H9 (cell line): ENCODE data around the gene MUC5AC. TPM values are rescaled to one million over a fixed set of nuclear protein-coding genes. Genes with fewer than 3 reads are reported as not detected.

Experiments
- DNase-seq: peaks from one replicate; pipeline ENCODE4 v3.0.0-alpha.2; 2017
- H2AFZ ChIP-seq: one replicate; pipeline ENCODE4 v1.6.1; 2013; ENCODE audit warnings: mild to moderate bottlenecking, low read length, control low read depth, moderate library complexity
- H2AK5ac ChIP-seq: 2 replicates; pipeline ENCODE4 v1.6.1; 2013; ENCODE audit warnings: low read length, control low read depth, mixed read lengths; ENCODE audit not compliant: insufficient read length
- H2BK120ac ChIP-seq: one replicate; pipeline ENCODE4 v1.6.1; 2013; ENCODE audit warnings: low read depth, mild to moderate bottlenecking, low read length, control low read depth, inconsistent platforms; ENCODE audit not compliant: poor library complexity, severe bottlenecking
- H2BK12ac ChIP-seq: 2 replicates; pipeline ENCODE4 v1.6.1; 2013; ENCODE audit warnings: low read length, control low read depth, mixed read lengths, low read depth; ENCODE audit not compliant: insufficient read length
- H2BK15ac ChIP-seq: 2 replicates; pipeline ENCODE4 v1.6.1; 2013; ENCODE audit warnings: low read depth, low read length, control low read depth
- H2BK20ac ChIP-seq: one replicate; pipeline ENCODE4 v1.6.1; 2013; ENCODE audit warnings: low read depth, mild to moderate bottlenecking, low read length, control low read depth, inconsistent platforms; ENCODE audit not compliant: poor library complexity, severe bottlenecking
- H2BK5ac ChIP-seq: 2 replicates; pipeline ENCODE4 v1.6.1; 2013; ENCODE audit warnings: low read length, control low read depth, mixed read lengths; ENCODE audit not compliant: insufficient read length
- H3K14ac ChIP-seq: 2 replicates; pipeline ENCODE4 v1.6.1; 2013; ENCODE audit warnings: low read length, control low read depth; ENCODE audit not compliant: insufficient read depth
- H3K18ac ChIP-seq: 2 replicates; pipeline ENCODE4 v1.6.1; 2013; ENCODE audit warnings: low read depth, mild to moderate bottlenecking, mixed read lengths, low read length, control low read depth; ENCODE audit not compliant: insufficient read length
- H3K23ac ChIP-seq: 2 replicates; pipeline ENCODE4 v1.6.1; 2013; ENCODE audit warnings: low read length, control low read depth, mixed read lengths, low read depth; ENCODE audit not compliant: insufficient read length
- H3K23me2 ChIP-seq: 2 replicates; pipeline ENCODE4 v1.6.1; 2013; ENCODE audit warnings: low read depth, mild to moderate bottlenecking, mixed read lengths, low read length, control low read depth; ENCODE audit not compliant: insufficient read length, poor library complexity, severe bottlenecking
- H3K27ac ChIP-seq: 2 replicates; pipeline ENCODE4 v1.5.1; 2013; ENCODE audit warnings: low read length, control low read depth, mixed read lengths, low read depth; ENCODE audit not compliant: insufficient read length
- H3K27me3 ChIP-seq: 2 replicates; pipeline ENCODE4 v1.6.1; 2013; ENCODE audit warnings: low read length, control low read depth, inconsistent platforms; ENCODE audit not compliant: insufficient read depth
- H3K4ac ChIP-seq: 2 replicates; pipeline ENCODE4 v1.6.1; 2013; ENCODE audit warnings: low read depth, mild to moderate bottlenecking, control low read depth, inconsistent platforms, low read length, moderate library complexity
- H3K4me1 ChIP-seq: 2 replicates; pipeline ENCODE4 v1.6.1; 2013; ENCODE audit warnings: low read length, control low read depth, inconsistent platforms; ENCODE audit not compliant: insufficient read depth
- H3K4me2 ChIP-seq: 2 replicates; pipeline ENCODE4 v1.6.1; 2013; ENCODE audit warnings: low read length, control low read depth, mixed read lengths; ENCODE audit not compliant: insufficient read length, insufficient read depth
- H3K56ac ChIP-seq: 2 replicates; pipeline ENCODE4 v1.6.1; 2013; ENCODE audit warnings: low read depth, mild to moderate bottlenecking, mixed read lengths, low read length, control low read depth; ENCODE audit not compliant: insufficient read length
- H3K79me1 ChIP-seq: 2 replicates; pipeline ENCODE4 v1.6.1; 2013; ENCODE audit warnings: low read depth, mild to moderate bottlenecking, moderate library complexity, low read length, control low read depth, inconsistent platforms; ENCODE audit not compliant: insufficient read depth, poor library complexity, severe bottlenecking
- H3K79me2 ChIP-seq: 2 replicates; pipeline ENCODE4 v1.6.1; 2013; ENCODE audit warnings: low read length, control low read depth, inconsistent platforms; ENCODE audit not compliant: insufficient read depth
- H3K9ac ChIP-seq: 2 replicates; pipeline ENCODE4 v1.6.1; 2013; ENCODE audit warnings: low read length, control low read depth, mixed read lengths; ENCODE audit not compliant: insufficient read length; ENCODE audit errors: extremely low read depth
- H3K9me3 ChIP-seq: one replicate; pipeline ENCODE4 v1.6.1; 2013; ENCODE audit warnings: low read depth, low read length, inconsistent platforms; ENCODE audit not compliant: control insufficient read depth
- H3T11ph ChIP-seq: one replicate; pipeline ENCODE4 v1.6.1; 2013; ENCODE audit warnings: mild to moderate bottlenecking, low read length, control low read depth, inconsistent platforms
- H4K20me1 ChIP-seq: one replicate; pipeline ENCODE4 v1.6.1; 2013; ENCODE audit not compliant: control insufficient read depth, insufficient read length, insufficient read depth
- H4K5ac ChIP-seq: 2 replicates; pipeline ENCODE4 v1.6.1; 2013; ENCODE audit warnings: low read depth, mild to moderate bottlenecking, mixed read lengths, low read length, control low read depth; ENCODE audit not compliant: insufficient read length
- H4K8ac ChIP-seq: replicated peaks from 2 replicates; pipeline ENCODE4 v1.6.1; 2013; ENCODE audit warnings: low read length, control low read depth, mixed read lengths, low read depth; ENCODE audit not compliant: insufficient read length
- H4K91ac ChIP-seq: 2 replicates; pipeline ENCODE4 v1.6.1; 2013; ENCODE audit warnings: low read depth, mild to moderate bottlenecking, moderate library complexity, mixed read lengths, low read length, control low read depth; ENCODE audit not compliant: insufficient read length
- H3K27ac Mint-ChIP-seq, 3 experiments: 2 replicates in 2 of 3; 3 replicates in 1 of 3; pipeline ENCODE4 v1.8.0; 2020 to 2021; ENCODE audit warnings: mixed read lengths in 3 of 3, mild to moderate bottlenecking in 1 of 3, moderate library complexity in 1 of 3
- H3K27me3 Mint-ChIP-seq: 2 replicates; pipeline ENCODE4 v1.8.0; 2021; ENCODE audit warnings: low read depth, mild to moderate bottlenecking, moderate library complexity, mixed read lengths
- H3K36me3 Mint-ChIP-seq, 3 experiments: 2 replicates in 2 of 3; 3 replicates in 1 of 3; pipeline ENCODE4 v1.8.0; 2020 to 2021; ENCODE audit warnings: low read depth in 3 of 3, mixed read lengths in 3 of 3; ENCODE audit not compliant: insufficient read depth in 1 of 3
- H3K4me1 Mint-ChIP-seq, 2 experiments: 2 replicates each; pipeline ENCODE4 v1.8.0; 2020; ENCODE audit warnings: mixed read lengths in 2 of 2
- H3K4me3 Mint-ChIP-seq, 2 experiments: 2 replicates in 1 of 2; 3 replicates in 1 of 2; pipeline ENCODE4 v1.8.0; 2020 to 2021; ENCODE audit warnings: mild to moderate bottlenecking in 2 of 2, mixed read lengths in 2 of 2, moderate library complexity in 1 of 2
- H3K9me3 Mint-ChIP-seq, 2 experiments: 2 replicates in 1 of 2; 3 replicates in 1 of 2; pipeline ENCODE4 v1.8.0; 2020; ENCODE audit warnings: mild to moderate bottlenecking in 2 of 2, mixed read lengths in 2 of 2, moderate library complexity in 1 of 2
- WGBS: extraction: QIAGEN DNeasy Blood & Tissue Kit; methylation state at CpG from one replicate; pipeline ENCODE4 v1.1.7; 2013; ENCODE audit warnings: missing lambda C conversion rate, low lambda C conversion rate, mixed read lengths; ENCODE audit not compliant: insufficient read length; ENCODE audit errors: extremely low coverage; 5-methylcytosine and 5-hydroxymethylcytosine counted together
- total RNA-seq: library from RNA; stranded (reverse); gene quantifications from 2 replicates; pipeline ENCODE4 v1.2.1, GENCODE V29; 2021
- TF ChIP-seq, protein P1 (sequence below): fragments of 200-600 bp; sonication (generic); conservative IDR thresholded peaks from 3 replicates; pipeline ENCODE4 v1.8.0; 2021; ENCODE audit warnings: antibody characterized with exemption, mild to moderate bottlenecking

The MUC5AC gene
- total RNA-seq, 1 experiment from 2014 or later: not detected

DNA sequence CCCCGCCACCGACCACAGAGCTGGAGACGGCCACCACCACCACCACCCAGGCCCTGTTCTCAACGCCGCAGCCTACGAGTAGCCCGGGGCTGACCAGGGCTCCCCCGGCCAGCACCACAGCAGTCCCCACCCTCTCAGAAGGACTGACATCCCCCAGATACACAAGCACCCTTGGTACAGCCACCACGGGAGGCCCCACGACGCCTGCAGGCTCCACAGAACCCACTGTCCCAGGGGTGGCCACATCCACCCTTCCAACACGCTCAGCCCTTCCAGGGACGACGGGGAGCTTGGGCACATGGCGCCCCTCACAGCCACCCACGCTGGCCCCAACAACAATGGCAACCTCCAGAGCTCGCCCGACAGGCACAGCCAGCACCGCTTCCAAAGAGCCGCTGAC lies 84.0 kb downstream of the MUC5AC start:
- TF ChIP-seq, protein P1, sequence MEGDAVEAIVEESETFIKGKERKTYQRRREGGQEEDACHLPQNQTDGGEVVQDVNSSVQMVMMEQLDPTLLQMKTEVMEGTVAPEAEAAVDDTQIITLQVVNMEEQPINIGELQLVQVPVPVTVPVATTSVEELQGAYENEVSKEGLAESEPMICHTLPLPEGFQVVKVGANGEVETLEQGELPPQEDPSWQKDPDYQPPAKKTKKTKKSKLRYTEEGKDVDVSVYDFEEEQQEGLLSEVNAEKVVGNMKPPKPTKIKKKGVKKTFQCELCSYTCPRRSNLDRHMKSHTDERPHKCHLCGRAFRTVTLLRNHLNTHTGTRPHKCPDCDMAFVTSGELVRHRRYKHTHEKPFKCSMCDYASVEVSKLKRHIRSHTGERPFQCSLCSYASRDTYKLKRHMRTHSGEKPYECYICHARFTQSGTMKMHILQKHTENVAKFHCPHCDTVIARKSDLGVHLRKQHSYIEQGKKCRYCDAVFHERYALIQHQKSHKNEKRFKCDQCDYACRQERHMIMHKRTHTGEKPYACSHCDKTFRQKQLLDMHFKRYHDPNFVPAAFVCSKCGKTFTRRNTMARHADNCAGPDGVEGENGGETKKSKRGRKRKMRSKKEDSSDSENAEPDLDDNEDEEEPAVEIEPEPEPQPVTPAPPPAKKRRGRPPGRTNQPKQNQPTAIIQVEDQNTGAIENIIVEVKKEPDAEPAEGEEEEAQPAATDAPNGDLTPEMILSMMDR: no peak
- no peak overlapping the region for H3K4ac ChIP-seq
- H3K27me3 Mint-ChIP-seq: peaks cover 15% of the 10 kb centered on the region
- no peaks in the 10 kb centered on the region for H3K79me1 ChIP-seq
- H2AFZ ChIP-seq: no peak overlapping the region
- no peak overlapping the region for H2BK12ac ChIP-seq
- H4K20me1 ChIP-seq: no peaks in the 10 kb centered on the region
- no peak overlapping the region for H4K5ac ChIP-seq
- no peak overlapping the region for H2AK5ac ChIP-seq
- H4K91ac ChIP-seq: no peak overlapping the region
- H3K56ac ChIP-seq: no peak overlapping the region
- WGBS: no CpG with 5 or more reads among the region's 20 CpGs
- no peak overlapping the region for H3K23ac ChIP-seq
- no peak for DNase-seq
- H3K23me2 ChIP-seq: no peaks in the 10 kb centered on the region
- H3K27me3 ChIP-seq: no peaks in the 10 kb centered on the region
- no peaks in the 10 kb centered on the region for H3K4me1 Mint-ChIP-seq
- H3K79me2 ChIP-seq: no peaks in the 10 kb centered on the region
- H3K14ac ChIP-seq: no peak overlapping the region
- peaks cover 34 to 40% of the 10 kb centered on the region in 2 experiments for H3K9me3 Mint-ChIP-seq
- no peak overlapping the region for H3K18ac ChIP-seq
- no peak overlapping the region for H3K27ac Mint-ChIP-seq
- H3K4me1 ChIP-seq: no peaks in the 10 kb centered on the region
- H3K9ac ChIP-seq: no peak overlapping the region
- H3K9me3 ChIP-seq: no peaks in the 10 kb centered on the region
- no peak overlapping the region for H2BK120ac ChIP-seq
- H3T11ph ChIP-seq: no peak overlapping the region
- no peak overlapping the region for H3K4me2 ChIP-seq
- H3K27ac ChIP-seq: no peak overlapping the region
- no peak overlapping the region for H2BK15ac ChIP-seq
- H3K4me3 Mint-ChIP-seq: no peak overlapping the region
- peaks cover 4 to 16% (median 9%) of the 10 kb centered on the region in 3 experiments; a peak in 6 of 7 replicates for H3K36me3 Mint-ChIP-seq
- no peak overlapping the region for H4K8ac ChIP-seq
- no peak overlapping the region for H2BK20ac ChIP-seq
- H2BK5ac ChIP-seq: no peak overlapping the region
